Measurements from ENCODE around the gene PLD5.

PLD5 gene

GRCh38 chr1:242056988-242057744 lies 467.3 kb downstream of the PLD5 start:
- DNase-seq (ENCODE audit: low spot score), result no peak

- no peak for DNase-seq (ENCODE audit: low spot score)
These were observed 468.7 kb downstream of the PLD5 start for GRCh38 chr1:242055749-242056320.

- no peak for DNase-seq (ENCODE audit: low spot score)
These were observed 481.3 kb downstream of the PLD5 start for GRCh38 chr1:242043165-242043564.

- no peak for DNase-seq (ENCODE audit: low spot score)
These were observed 490.1 kb downstream of the PLD5 start for GRCh38 chr1:242034392-242034791.

- no peak for DNase-seq (ENCODE audit: low spot score)
These were observed 491.1 kb downstream of the PLD5 start for GRCh38 chr1:242033447-242033846.

All from pons (tissue), 1 donor.